GM12878 (cell line): ENCODE results near the gene ZNF544.

Experiments
- BHLHE40 ChIP-seq, 2 experiments: fragments of 450-650 bp in 1 of 2; IDR thresholded peaks; 2 replicates each; pipeline ENCODE4 v1.6.1; 2011 to 2017; ENCODE audit warnings: low read depth in 2 of 2, borderline replicate concordance in 1 of 2, improper control_type of control experiment in 1 of 2, low read length in 1 of 2, mild to moderate bottlenecking in 1 of 2
- CEBPB ChIP-seq, 2 experiments: fragments of 150-350 bp in 1 of 2; IDR thresholded peaks; 2 replicates each; pipeline ENCODE4 v1.6.1; 2012 to 2014; ENCODE audit warnings: low read depth in 2 of 2, low read length in 2 of 2, borderline replicate concordance in 1 of 2, inconsistent platforms in 1 of 2
- CHD2 ChIP-seq: IDR thresholded peaks from 2 replicates; pipeline ENCODE4 v1.6.1; 2011; ENCODE audit warnings: low read depth, low read length, improper control_type of control experiment, borderline replicate concordance
- RAD21 ChIP-seq: IDR thresholded peaks from 2 replicates; pipeline ENCODE4 v1.6.1; 2011; ENCODE audit warnings: mild to moderate bottlenecking, low read depth, low read length, moderate library complexity; ENCODE audit not compliant: insufficient read depth
- RCOR1 ChIP-seq: conservative IDR thresholded peaks from 2 replicates; pipeline ENCODE4 v1.6.1; 2012; ENCODE audit warnings: low read depth, low read length, improper control_type of control experiment
- RFX5 ChIP-seq: IDR thresholded peaks from 2 replicates; pipeline ENCODE4 v1.6.1; 2011; ENCODE audit warnings: low read depth, low read length, improper control_type of control experiment
- SIN3A ChIP-seq: IDR thresholded peaks from 2 replicates; pipeline ENCODE4 v1.6.1; 2012; ENCODE audit warnings: low read depth, low read length, improper control_type of control experiment
- SREBF2 ChIP-seq: IDR thresholded peaks from 2 replicates; pipeline ENCODE4 v1.6.1; 2012; ENCODE audit warnings: mild to moderate bottlenecking, low read length
- YY1 ChIP-seq: IDR thresholded peaks from 2 replicates; pipeline ENCODE4 v1.6.1; 2011; ENCODE audit warnings: low read depth, mild to moderate bottlenecking, low read length
- ZNF274 ChIP-seq: IDR thresholded peaks from one replicate; pipeline ENCODE4 v1.8.0; 2011; ENCODE audit not compliant: insufficient read length, insufficient read depth
- TF ChIP-seq, protein P1 (sequence below): fragments of 450-650 bp; IDR thresholded peaks from 2 replicates; pipeline ENCODE4 v1.6.1; 2017; ENCODE audit warnings: mild to moderate bottlenecking
- TF ChIP-seq, protein P2 (sequence below), 3 experiments: IDR thresholded peaks in 2 of 3; conservative IDR thresholded peaks in 1 of 3; 2 replicates each; pipeline ENCODE4 v1.5.1; 2011; ENCODE audit warnings: low read depth in 3 of 3, low read length in 3 of 3, mild to moderate bottlenecking in 3 of 3, control low read depth in 2 of 3, moderate library complexity in 2 of 3, inconsistent platforms in 1 of 3, mixed read lengths in 1 of 3; ENCODE audit not compliant: control insufficient read depth in 2 of 3, insufficient read depth in 1 of 3; ENCODE audit errors: extremely low read depth in 1 of 3
- TF ChIP-seq, protein P3 (sequence below): IDR thresholded peaks from 2 replicates; pipeline ENCODE4 v1.6.1; 2011; ENCODE audit warnings: borderline replicate concordance, low read depth, mild to moderate bottlenecking, moderate library complexity, mixed read lengths, low read length; ENCODE audit not compliant: insufficient read depth; ENCODE audit errors: extremely low read length

- TF ChIP-seq SREBF2 = no peak
- no peak for TF ChIP-seq CEBPB (IDR thresholded peaks at IDR 0.05; ENCODE audit: borderline replicate concordance in 1 of 2, low read depth in 2 of 2, low read length in 2 of 2)
- no peak for TF ChIP-seq BHLHE40 (IDR thresholded peaks at IDR 0.05; ENCODE audit: borderline replicate concordance in 1 of 2, low read depth in 2 of 2, low read length in 1 of 2)
- TF ChIP-seq RCOR1 = no peak
- TF ChIP-seq, protein P1, sequence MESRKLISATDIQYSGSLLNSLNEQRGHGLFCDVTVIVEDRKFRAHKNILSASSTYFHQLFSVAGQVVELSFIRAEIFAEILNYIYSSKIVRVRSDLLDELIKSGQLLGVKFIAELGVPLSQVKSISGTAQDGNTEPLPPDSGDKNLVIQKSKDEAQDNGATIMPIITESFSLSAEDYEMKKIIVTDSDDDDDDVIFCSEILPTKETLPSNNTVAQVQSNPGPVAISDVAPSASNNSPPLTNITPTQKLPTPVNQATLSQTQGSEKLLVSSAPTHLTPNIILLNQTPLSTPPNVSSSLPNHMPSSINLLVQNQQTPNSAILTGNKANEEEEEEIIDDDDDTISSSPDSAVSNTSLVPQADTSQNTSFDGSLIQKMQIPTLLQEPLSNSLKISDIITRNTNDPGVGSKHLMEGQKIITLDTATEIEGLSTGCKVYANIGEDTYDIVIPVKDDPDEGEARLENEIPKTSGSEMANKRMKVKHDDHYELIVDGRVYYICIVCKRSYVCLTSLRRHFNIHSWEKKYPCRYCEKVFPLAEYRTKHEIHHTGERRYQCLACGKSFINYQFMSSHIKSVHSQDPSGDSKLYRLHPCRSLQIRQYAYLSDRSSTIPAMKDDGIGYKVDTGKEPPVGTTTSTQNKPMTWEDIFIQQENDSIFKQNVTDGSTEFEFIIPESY = no peak
- TF ChIP-seq, protein P2, sequence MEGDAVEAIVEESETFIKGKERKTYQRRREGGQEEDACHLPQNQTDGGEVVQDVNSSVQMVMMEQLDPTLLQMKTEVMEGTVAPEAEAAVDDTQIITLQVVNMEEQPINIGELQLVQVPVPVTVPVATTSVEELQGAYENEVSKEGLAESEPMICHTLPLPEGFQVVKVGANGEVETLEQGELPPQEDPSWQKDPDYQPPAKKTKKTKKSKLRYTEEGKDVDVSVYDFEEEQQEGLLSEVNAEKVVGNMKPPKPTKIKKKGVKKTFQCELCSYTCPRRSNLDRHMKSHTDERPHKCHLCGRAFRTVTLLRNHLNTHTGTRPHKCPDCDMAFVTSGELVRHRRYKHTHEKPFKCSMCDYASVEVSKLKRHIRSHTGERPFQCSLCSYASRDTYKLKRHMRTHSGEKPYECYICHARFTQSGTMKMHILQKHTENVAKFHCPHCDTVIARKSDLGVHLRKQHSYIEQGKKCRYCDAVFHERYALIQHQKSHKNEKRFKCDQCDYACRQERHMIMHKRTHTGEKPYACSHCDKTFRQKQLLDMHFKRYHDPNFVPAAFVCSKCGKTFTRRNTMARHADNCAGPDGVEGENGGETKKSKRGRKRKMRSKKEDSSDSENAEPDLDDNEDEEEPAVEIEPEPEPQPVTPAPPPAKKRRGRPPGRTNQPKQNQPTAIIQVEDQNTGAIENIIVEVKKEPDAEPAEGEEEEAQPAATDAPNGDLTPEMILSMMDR (IDR thresholded peaks at IDR 0.05 in 2 of 3, conservative IDR thresholded peaks at IDR 0.05 in 1 of 3; ENCODE audit: control insufficient read depth in 2 of 3, extremely low read depth in 1 of 3, insufficient read depth in 1 of 3, low read depth in 3 of 3, low read length in 3 of 3) = no peak
- TF ChIP-seq, protein P3, sequence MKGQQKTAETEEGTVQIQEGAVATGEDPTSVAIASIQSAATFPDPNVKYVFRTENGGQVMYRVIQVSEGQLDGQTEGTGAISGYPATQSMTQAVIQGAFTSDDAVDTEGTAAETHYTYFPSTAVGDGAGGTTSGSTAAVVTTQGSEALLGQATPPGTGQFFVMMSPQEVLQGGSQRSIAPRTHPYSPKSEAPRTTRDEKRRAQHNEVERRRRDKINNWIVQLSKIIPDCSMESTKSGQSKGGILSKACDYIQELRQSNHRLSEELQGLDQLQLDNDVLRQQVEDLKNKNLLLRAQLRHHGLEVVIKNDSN = no peak
- no peak for TF ChIP-seq ZNF274
- no peak for TF ChIP-seq RFX5
- no peak for TF ChIP-seq SIN3A
- TF ChIP-seq RAD21 = no peak
- TF ChIP-seq CHD2 = no peak
- no peak for TF ChIP-seq YY1
Observed at GRCh38 chr19:58279042-58279924, 50.6 kb downstream of the ZNF544 start.
